Stimulated activated CD8-positive, alpha-beta memory T cell treated with anti-CD3 and anti-CD28 coated beads, Interleukin-12 subunit alpha, Interleukin-12 subunit beta, amount 100 ng/mL, for 24 hours (primary cell): Measurements from ENCODE around the gene DCLK2.

Source experiments
- DNase-seq: peaks from one replicate; pipeline ENCODE4 v3.0.0-alpha.2; 2020; ENCODE audit errors: extremely low read depth

The DCLK2 gene

DNA sequence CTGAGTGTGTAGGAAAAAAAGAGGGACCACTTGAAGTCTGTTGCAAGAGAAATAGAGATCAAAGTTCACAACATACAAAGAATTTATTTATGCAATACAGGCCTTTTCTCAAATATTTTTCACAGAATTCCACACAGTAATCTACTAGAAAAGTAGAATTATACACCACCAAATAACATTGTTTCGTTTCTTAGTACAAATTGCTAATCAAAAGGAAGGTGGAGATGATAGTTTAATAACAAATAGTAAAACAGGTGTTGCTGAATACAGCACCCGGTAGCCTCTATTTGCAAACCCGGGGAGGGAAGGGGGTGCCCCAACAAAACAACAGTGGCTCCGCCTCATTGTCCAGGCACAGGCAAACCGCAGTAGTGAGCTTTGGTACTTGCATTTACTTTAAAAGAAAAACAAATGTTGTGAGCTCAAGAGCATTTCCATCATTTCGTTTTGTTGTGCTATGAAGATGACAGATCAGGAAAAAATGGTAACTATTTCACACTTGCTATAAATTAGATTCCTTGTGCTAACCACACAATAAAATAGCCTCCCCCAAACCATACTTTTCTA is 186.4 kb downstream of the DCLK2 start:
- no peak for DNase-seq

GRCh38 chr4:150265806-150266205 is 187.6 kb downstream of the DCLK2 start:
- no peak for DNase-seq

GRCh38 chr4:150268444-150268843 is 190.2 kb downstream of the DCLK2 start:
- DNase-seq, result no peak

DNA sequence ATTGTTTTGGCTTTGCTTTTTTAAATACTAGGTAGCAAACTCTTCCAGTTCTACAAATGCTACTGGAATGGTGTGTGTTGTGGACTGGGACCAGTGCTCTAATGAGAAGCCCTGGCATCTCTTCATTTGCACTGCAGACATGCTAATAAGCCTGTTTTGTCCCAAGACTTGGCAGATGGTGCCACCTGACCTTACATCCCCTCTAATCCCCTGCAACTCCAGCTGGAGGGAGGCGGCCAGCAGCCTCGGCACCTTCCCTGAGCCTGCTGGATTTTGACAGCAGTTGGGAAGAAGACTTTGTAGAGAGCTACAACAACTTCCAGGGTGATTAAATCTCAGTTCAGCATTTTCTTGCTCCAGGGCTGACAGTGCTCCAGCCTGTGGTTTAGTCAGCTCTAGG is 200.0 kb downstream of the DCLK2 start:
- no peak for DNase-seq

GRCh38 chr4:150280081-150280895 is 202.0 kb downstream of the DCLK2 start:
- DNase-seq, result no peak

- no peak for DNase-seq
Measured at GRCh38 chr4:150280975-150281374, 202.7 kb downstream of the DCLK2 start.

- no peak for DNase-seq
Measured at GRCh38 chr4:150283689-150284088, 205.4 kb downstream of the DCLK2 start.

GRCh38 chr4:150286656-150287055 is 208.4 kb downstream of the DCLK2 start:
- DNase-seq, result no peak

DNA sequence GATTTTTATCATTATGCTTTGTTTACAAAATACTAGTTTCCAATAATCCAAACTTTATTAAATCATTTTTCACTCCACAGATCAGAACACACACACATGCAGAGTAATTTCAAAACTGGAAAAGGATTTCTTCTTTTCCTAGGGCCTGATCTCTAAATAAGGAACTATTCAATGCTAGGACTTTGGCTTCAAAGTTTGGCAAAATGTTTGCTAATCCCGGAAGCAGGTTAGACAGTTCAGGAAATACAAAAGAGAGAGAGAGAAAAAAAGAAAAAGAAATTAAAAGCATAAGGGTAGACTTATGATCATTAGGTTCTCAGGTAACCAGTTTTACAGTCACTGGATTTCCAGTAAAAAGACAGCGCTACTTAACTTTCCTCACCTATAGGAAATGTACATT is 211.0 kb downstream of the DCLK2 start:
- no peak for DNase-seq

DNA sequence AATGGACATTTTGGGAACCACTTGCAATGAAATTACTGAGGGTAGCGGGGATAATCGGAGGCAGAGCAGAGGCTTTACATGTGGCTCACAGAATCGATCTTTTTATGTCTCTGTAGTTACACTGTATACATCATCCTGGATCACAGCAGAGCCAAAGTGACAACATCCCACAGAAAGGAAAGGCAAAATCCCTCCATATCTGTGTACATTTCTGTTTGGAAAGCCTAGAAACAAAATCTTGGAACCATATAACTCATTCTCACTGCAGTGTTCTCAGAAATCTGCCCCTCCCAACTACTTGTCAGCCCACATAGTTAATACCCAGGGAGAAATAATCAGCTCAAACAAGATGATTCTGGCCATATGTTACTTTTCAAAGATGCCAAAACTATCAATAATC is 211.6 kb downstream of the DCLK2 start:
- no peak for DNase-seq

DNA sequence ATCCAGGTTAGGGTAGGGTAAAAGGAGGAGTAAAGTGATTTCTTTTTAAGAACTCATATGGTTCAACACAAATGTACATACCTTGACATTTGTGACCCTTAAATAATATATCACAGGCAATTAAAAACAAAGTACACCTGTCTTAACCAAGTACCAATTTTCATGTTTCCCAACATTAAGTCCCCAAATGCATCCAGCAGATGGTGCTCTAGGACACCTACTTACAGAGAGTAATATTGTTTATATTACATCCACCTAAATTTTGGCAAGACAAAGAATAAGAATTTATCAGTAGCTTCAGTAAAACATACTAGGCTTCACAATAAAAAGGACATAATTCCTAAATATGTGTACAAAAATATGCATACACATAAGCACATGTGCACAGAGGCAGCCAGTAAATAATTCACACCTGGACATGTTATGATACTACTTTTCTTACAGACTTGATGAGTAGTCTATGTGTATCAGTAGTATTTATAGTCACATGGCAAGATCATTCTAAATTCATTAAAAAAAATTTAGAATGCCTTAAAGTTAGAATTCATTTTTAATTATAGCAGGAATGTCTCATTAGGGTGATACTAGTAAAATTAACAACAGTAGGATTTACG is 219.7 kb downstream of the DCLK2 start:
- no peak for DNase-seq

DNA sequence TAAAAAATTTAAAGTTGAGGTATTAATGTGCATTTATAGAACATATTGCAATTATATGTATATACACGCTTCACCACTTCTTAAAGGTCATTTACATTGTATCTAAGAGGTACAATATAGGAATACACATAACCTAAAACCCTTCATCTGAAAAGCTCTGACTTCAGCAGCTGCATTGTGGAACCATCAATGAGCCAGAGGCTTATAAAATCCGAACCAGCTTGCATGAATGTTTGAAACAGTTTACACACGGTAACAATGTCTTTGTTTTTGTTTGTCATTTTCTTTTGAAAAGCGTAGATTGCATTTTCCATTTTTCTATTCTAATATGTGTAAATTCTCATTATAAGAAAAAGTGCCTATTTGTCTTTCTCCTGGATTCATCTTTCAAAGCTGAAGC is 221.6 kb downstream of the DCLK2 start:
- DNase-seq, result no peak

GRCh38 chr4:150302553-150302952 is 224.3 kb downstream of the DCLK2 start:
- DNase-seq, result no peak

- DNase-seq, result no peak
Measured at GRCh38 chr4:150305995-150306394, 227.8 kb downstream of the DCLK2 start.

GRCh38 chr4:150306719-150307118 is 228.5 kb downstream of the DCLK2 start:
- no peak for DNase-seq
